HepG2 (cell line): ENCODE results near the gene SOWAHA.

Experiments used
- ZNF101 ChIP-seq: sonication (generic); formaldehyde crosslinking; IDR thresholded peaks from 2 replicates; pipeline ENCODE4 v1.4.0; 2020; ENCODE audit warnings: mild to moderate bottlenecking, low read depth, missing genetic modification reagents, borderline replicate concordance
- TF ChIP-seq, protein P1 (sequence below): sonication (generic); formaldehyde crosslinking; IDR thresholded peaks from 2 replicates; pipeline ENCODE4 v1.5.0; 2020; ENCODE audit warnings: mild to moderate bottlenecking, missing genetic modification reagents, moderate library complexity

- TF ChIP-seq ZNF101 (CRISPR knock-in tag) = no peak
- TF ChIP-seq, protein P1, sequence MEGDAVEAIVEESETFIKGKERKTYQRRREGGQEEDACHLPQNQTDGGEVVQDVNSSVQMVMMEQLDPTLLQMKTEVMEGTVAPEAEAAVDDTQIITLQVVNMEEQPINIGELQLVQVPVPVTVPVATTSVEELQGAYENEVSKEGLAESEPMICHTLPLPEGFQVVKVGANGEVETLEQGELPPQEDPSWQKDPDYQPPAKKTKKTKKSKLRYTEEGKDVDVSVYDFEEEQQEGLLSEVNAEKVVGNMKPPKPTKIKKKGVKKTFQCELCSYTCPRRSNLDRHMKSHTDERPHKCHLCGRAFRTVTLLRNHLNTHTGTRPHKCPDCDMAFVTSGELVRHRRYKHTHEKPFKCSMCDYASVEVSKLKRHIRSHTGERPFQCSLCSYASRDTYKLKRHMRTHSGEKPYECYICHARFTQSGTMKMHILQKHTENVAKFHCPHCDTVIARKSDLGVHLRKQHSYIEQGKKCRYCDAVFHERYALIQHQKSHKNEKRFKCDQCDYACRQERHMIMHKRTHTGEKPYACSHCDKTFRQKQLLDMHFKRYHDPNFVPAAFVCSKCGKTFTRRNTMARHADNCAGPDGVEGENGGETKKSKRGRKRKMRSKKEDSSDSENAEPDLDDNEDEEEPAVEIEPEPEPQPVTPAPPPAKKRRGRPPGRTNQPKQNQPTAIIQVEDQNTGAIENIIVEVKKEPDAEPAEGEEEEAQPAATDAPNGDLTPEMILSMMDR (CRISPR knock-in tag) = no peak
These were observed 40.0 kb upstream of the SOWAHA start for GRCh38 chr5:132773114-132773513.
